K562 (cell line): ENCODE measurements around the gene VEGFB. TPM values are rescaled to one million over a fixed set of nuclear protein-coding genes. Genes with fewer than 3 reads are reported as not detected.

ENCODE experiments used
- DPF2 ChIP-seq: fragments of 450-650 bp; IDR thresholded peaks from 2 replicates; pipeline ENCODE4 v1.6.1; 2016
- GATAD2B ChIP-seq: fragments of 450-650 bp; IDR thresholded peaks from 2 replicates; pipeline ENCODE4 v1.6.1; 2017; ENCODE audit warnings: mild to moderate bottlenecking, borderline replicate concordance
- HOXB6 ChIP-seq: fragments of 250-450 bp; sonication (Bioruptor Pico); IDR thresholded peaks from 2 replicates; pipeline ENCODE4 v1.5.1; 2022; ENCODE audit warnings: mild to moderate bottlenecking, borderline replicate concordance
- JUN ChIP-seq, 2 experiments: sonication (generic) in 1 of 2; formaldehyde crosslinking in 1 of 2; IDR thresholded peaks; 2 replicates each; pipeline versions ENCODE4 v1.6.1 to v1.8.0; 2012 to 2022; ENCODE audit warnings: borderline replicate concordance in 2 of 2, mild to moderate bottlenecking in 2 of 2, improper control_type of control experiment in 1 of 2, low read depth in 1 of 2, low read length in 1 of 2, missing genetic modification reagents in 1 of 2
- JUND ChIP-seq, 2 experiments: IDR thresholded peaks; 2 replicates in 1 of 2; 3 replicates in 1 of 2; pipeline ENCODE4 v1.6.1; 2011; ENCODE audit warnings: borderline replicate concordance in 2 of 2, low read depth in 2 of 2, low read length in 2 of 2, improper control_type of control experiment in 1 of 2, missing biosample characterization in 1 of 2, missing genetic modification characterization in 1 of 2, missing genetic modification reagents in 1 of 2
- MEIS2 ChIP-seq: fragments of 450-650 bp; IDR thresholded peaks from 2 replicates; pipeline ENCODE4 v1.6.1; 2014; ENCODE audit warnings: mild to moderate bottlenecking; ENCODE audit not compliant: partially characterized antibody
- NCOR1 ChIP-seq: fragments of 450-650 bp; IDR thresholded peaks from 2 replicates; pipeline ENCODE4 v1.6.1; 2016; ENCODE audit warnings: mild to moderate bottlenecking, moderate library complexity
- PTBP1 ChIP-seq: fragments of 200-400 bp; formaldehyde crosslinking; IDR thresholded peaks from 2 replicates; pipeline ENCODE4 v1.6.1; 2017; ENCODE audit warnings: low read depth, low read length
- RBM17 ChIP-seq: fragments of 200-400 bp; formaldehyde crosslinking; IDR thresholded peaks from 2 replicates; pipeline ENCODE4 v1.6.1; 2017; ENCODE audit warnings: low read depth, mild to moderate bottlenecking, low read length, borderline replicate concordance
- SIN3A ChIP-seq, 2 experiments: fragments of 150-350 bp in 1 of 2; IDR thresholded peaks; 2 replicates each; pipeline ENCODE4 v1.6.1; 2011 to 2016; ENCODE audit warnings: borderline replicate concordance in 2 of 2, low read depth in 2 of 2, low read length in 2 of 2, mild to moderate bottlenecking in 2 of 2, moderate library complexity in 2 of 2; ENCODE audit not compliant: control insufficient read depth in 1 of 2
- SP2 ChIP-seq: IDR thresholded peaks from 2 replicates; pipeline ENCODE4 v1.6.1; 2011; ENCODE audit warnings: mild to moderate bottlenecking, low read depth, low read length, moderate library complexity; ENCODE audit not compliant: poor library complexity, severe bottlenecking; ENCODE audit errors: extremely low read depth
- SPI1 ChIP-seq: IDR thresholded peaks from 2 replicates; pipeline ENCODE4 v1.6.1; 2011; ENCODE audit warnings: low read depth, low read length, control low read depth, borderline replicate concordance
- VEZF1 ChIP-seq: fragments of 200-800 bp; sonication (Bioruptor generic); IDR thresholded peaks from 2 replicates; pipeline ENCODE4 v1.6.1; 2017; ENCODE audit warnings: missing genetic modification characterization, missing compliant biosample characterization
- ZNF280A ChIP-seq: fragments of 450-650 bp; IDR thresholded peaks from 2 replicates; pipeline ENCODE4 v1.6.1; 2018; ENCODE audit warnings: mild to moderate bottlenecking, low read depth; ENCODE audit not compliant: partially characterized antibody
- ZNF583 ChIP-seq: fragments of 250-450 bp; sonication (Bioruptor Pico); IDR thresholded peaks from 2 replicates; pipeline ENCODE4 v1.4.0; 2020
- polyA plus RNA-seq, 8 experiments: library from polyadenylated mRNA; depleted of rRNA in 4 of 8; stranded (reverse) in 5 of 8; unstranded in 3 of 8; fragments of >200 nt; fragmentation: Nextera tagmentation in 2 of 8; fragmentation: Illumina TruSeq in 1 of 8; extraction: Ambion mirVana in 2 of 8; extraction: Trizol in 1 of 8; gene quantifications; 2 replicates each; pipeline versions ENCODE4 v1.2.1 to v1.2.3, GENCODE V29; 2011 to 2014; ENCODE audit warnings: inconsistent platforms in 1 of 8, missing spikeins in 1 of 8
- total RNA-seq, 7 experiments: library from RNA; depleted of rRNA in 6 of 7; stranded (reverse); fragments of >200 nt in 6 of 7; fragmentation: Illumina TruSeq in 2 of 7; extraction: Trizol in 2 of 7; gene quantifications; 2 replicates each; pipeline versions ENCODE4 v1.2.1 to v1.2.3, GENCODE V29; 2011 to 2021; ENCODE audit warnings: low replicate concordance in 1 of 7
- TF ChIP-seq, protein P1 (sequence below), 2 experiments: fragments of 150-350 bp in 1 of 2; IDR thresholded peaks; 2 replicates each; pipeline ENCODE4 v1.6.1; 2012 to 2016; ENCODE audit warnings: low read depth in 2 of 2, low read length in 2 of 2, mild to moderate bottlenecking in 1 of 2, moderate library complexity in 1 of 2
- TF ChIP-seq, protein P2 (sequence below): fragments of 450-650 bp; IDR thresholded peaks from one replicate; pipeline ENCODE4 v1.6.1; 2018; ENCODE audit warnings: mild to moderate bottlenecking, moderate library complexity; ENCODE audit not compliant: partially characterized antibody

VEGFB gene
- total and polyA plus RNA-seq, 9 of the 15 experiments (the other 6 are each of a cell fraction or from before 2014, with no cell fraction given), result 11.0 to 83.4 (median 25.7) TPM

DNA sequence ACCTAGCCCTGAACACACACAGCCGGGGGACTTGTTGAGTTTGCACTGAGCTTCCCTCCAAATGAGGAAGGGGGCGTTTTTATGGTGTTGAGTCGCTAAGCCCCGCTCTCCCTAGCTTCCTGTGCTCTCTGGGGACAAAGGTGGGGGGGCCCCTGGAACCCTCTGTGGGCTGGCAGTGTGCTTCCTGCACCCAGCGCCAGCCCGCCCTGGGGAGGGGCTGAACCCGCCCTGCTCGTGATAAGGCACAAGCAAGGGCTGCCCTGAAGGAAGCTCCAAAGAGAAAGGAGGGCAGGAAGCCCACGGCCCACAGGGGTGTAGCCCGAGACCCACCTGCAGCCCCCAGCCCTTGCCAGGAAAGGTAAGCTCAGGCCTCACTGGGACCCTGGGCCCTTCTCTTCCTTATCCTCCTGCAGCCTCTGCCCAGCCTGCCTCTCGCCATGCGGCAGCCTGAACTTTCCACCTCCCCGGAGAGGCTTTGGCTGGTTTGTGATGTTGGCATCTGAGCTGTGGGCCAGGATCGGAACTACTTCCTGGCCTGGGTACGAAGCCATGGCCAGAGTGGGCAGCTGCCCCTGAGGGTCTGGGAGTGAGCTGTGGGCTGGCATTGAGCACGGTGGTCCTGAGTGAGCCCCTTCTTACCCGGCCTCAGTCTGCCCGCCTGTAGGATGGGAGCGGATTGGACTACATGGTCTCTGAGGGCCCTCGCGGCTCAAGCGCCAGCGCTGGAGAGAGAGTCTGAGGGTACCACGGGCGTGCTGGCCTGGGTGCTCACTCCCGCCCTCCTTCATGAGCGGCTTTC lies 27.7 kb upstream of the VEGFB start, which contains the start of gene FERMT3 (continued):
- TF ChIP-seq NCOR1, result 0 out of 2 replicates have a peak, but pooled peaks have one; percentile 24
- peak; percentile 91 for TF ChIP-seq VEZF1 (CRISPR knock-in tag)
- peak; percentile 71 for TF ChIP-seq SPI1
- TF ChIP-seq MEIS2, result no peak
- TF ChIP-seq SIN3A (IDR thresholded peaks at IDR 0.05; ENCODE audit: borderline replicate concordance in 2 of 2, control insufficient read depth in 1 of 2, low read depth in 2 of 2, low read length in 2 of 2), result no peak
- TF ChIP-seq, protein P1, sequence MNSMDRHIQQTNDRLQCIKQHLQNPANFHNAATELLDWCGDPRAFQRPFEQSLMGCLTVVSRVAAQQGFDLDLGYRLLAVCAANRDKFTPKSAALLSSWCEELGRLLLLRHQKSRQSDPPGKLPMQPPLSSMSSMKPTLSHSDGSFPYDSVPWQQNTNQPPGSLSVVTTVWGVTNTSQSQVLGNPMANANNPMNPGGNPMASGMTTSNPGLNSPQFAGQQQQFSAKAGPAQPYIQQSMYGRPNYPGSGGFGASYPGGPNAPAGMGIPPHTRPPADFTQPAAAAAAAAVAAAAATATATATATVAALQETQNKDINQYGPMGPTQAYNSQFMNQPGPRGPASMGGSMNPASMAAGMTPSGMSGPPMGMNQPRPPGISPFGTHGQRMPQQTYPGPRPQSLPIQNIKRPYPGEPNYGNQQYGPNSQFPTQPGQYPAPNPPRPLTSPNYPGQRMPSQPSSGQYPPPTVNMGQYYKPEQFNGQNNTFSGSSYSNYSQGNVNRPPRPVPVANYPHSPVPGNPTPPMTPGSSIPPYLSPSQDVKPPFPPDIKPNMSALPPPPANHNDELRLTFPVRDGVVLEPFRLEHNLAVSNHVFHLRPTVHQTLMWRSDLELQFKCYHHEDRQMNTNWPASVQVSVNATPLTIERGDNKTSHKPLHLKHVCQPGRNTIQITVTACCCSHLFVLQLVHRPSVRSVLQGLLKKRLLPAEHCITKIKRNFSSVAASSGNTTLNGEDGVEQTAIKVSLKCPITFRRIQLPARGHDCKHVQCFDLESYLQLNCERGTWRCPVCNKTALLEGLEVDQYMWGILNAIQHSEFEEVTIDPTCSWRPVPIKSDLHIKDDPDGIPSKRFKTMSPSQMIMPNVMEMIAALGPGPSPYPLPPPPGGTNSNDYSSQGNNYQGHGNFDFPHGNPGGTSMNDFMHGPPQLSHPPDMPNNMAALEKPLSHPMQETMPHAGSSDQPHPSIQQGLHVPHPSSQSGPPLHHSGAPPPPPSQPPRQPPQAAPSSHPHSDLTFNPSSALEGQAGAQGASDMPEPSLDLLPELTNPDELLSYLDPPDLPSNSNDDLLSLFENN (IDR thresholded peaks at IDR 0.05; ENCODE audit: low read depth in 2 of 2, low read length in 2 of 2), result no peak
- TF ChIP-seq, protein P2, sequence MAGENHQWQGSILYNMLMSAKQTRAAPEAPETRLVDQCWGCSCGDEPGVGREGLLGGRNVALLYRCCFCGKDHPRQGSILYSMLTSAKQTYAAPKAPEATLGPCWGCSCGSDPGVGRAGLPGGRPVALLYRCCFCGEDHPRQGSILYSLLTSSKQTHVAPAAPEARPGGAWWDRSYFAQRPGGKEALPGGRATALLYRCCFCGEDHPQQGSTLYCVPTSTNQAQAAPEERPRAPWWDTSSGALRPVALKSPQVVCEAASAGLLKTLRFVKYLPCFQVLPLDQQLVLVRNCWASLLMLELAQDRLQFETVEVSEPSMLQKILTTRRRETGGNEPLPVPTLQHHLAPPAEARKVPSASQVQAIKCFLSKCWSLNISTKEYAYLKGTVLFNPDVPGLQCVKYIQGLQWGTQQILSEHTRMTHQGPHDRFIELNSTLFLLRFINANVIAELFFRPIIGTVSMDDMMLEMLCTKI, result no peak
- TF ChIP-seq PTBP1, result peak; percentile 69; the same call in 1 of the 2 replicates
- TF ChIP-seq DPF2, result no peak
- TF ChIP-seq HOXB6, result no peak
- peak; percentile 6; the same call in 1 of the 2 replicates for TF ChIP-seq JUND (IDR thresholded peaks at IDR 0.05; ENCODE audit: borderline replicate concordance, low read depth, low read length)
- no peak for TF ChIP-seq JUND (tag; IDR thresholded peaks at IDR 0.05; ENCODE audit: borderline replicate concordance, low read depth, low read length)
- TF ChIP-seq JUN (IDR thresholded peaks at IDR 0.05; ENCODE audit: borderline replicate concordance, low read depth, low read length), result no peak
- peak; percentile 94 for TF ChIP-seq JUN (CRISPR knock-in tag; IDR thresholded peaks at IDR 0.05; ENCODE audit: borderline replicate concordance)
- TF ChIP-seq ZNF583 (CRISPR knock-in tag), result peak; percentile 74; the same call in 1 of the 2 replicates
- TF ChIP-seq SP2, result no peak
- TF ChIP-seq GATAD2B, result 0 out of 2 replicates have a peak, but pooled peaks have one; percentile 71
- TF ChIP-seq RBM17, result no peak
- TF ChIP-seq ZNF280A, result no peak
